Panc1 (cell line): ENCODE measurements around the gene CCDC66. TPM values are rescaled to one million over a fixed set of nuclear protein-coding genes. Genes with fewer than 3 reads are reported as not detected.

Source experiments
- ATAC-seq: fragments of 200-7000 bp; cut with Tn5 transposase; 2 replicates; pipeline ENCODE4 v1.9.1; 2020; ENCODE audit warnings: mild to moderate bottlenecking, moderate library complexity
- BruUV-seq: library from RNA; stranded (reverse); fragments of 400-500 nt; replicated peaks from 2 replicates; lab custom pipeline; 2021; lab: Mats Ljungman, UMichigan
- CTCF ChIA-PET: fragments of 300-600 bp; sonication (Branson Sonifier 250); formaldehyde crosslinking; loops from one replicate; lab custom pipeline; 2022; ENCODE audit warnings: antibody characterized with exemption; lab: Charles Lee
- POLR2A ChIA-PET: fragments of 300-600 bp; sonication (Branson Sonifier 250); formaldehyde crosslinking; loops from one replicate; lab custom pipeline; 2022; ENCODE audit warnings: antibody characterized with exemption; lab: Charles Lee
- DNase-seq: peaks from one replicate; pipeline ENCODE4 v3.0.0-alpha.2; 2010; ENCODE audit warnings: low read depth, low spot score
- H3K27ac ChIP-seq: 2 replicates; pipeline ENCODE4 v1.5.1; 2011; ENCODE audit warnings: mild to moderate bottlenecking, low read length, inconsistent platforms
- H3K27me3 ChIP-seq: fragments of 200-500 bp; sonication (Bioruptor generic); 2 replicates; pipeline ENCODE4 v1.6.0; 2014; ENCODE audit warnings: low read length, inconsistent platforms; ENCODE audit not compliant: control insufficient read depth, insufficient read depth
- H3K36me3 ChIP-seq: fragments of 200-500 bp; sonication (Bioruptor generic); 2 replicates; pipeline ENCODE4 v1.5.1; 2014; ENCODE audit warnings: inconsistent platforms, mild to moderate bottlenecking, low read length, moderate library complexity; ENCODE audit not compliant: control insufficient read depth, insufficient read depth
- H3K4me1 ChIP-seq: 2 replicates; pipeline ENCODE4 v1.5.1; 2011; ENCODE audit warnings: inconsistent platforms, mild to moderate bottlenecking, low read length, moderate library complexity; ENCODE audit not compliant: control insufficient read depth, insufficient read depth
- H3K4me3 ChIP-seq, 2 experiments: 2 replicates each; pipeline ENCODE4 v1.5.1; 2011 to 2012; ENCODE audit warnings: low read depth in 2 of 2, low read length in 2 of 2, mild to moderate bottlenecking in 2 of 2, inconsistent platforms in 1 of 2, moderate library complexity in 1 of 2
- H3K9me3 ChIP-seq: fragments of 200-500 bp; sonication (Bioruptor generic); 2 replicates; pipeline ENCODE4 v1.5.1; 2014; ENCODE audit warnings: low read depth, mild to moderate bottlenecking, inconsistent platforms, low read length, moderate library complexity; ENCODE audit not compliant: control insufficient read depth, insufficient read depth
- POLR2AphosphoS5 ChIP-seq: IDR thresholded peaks from 2 replicates; pipeline ENCODE4 v1.6.1; 2012; ENCODE audit warnings: mild to moderate bottlenecking, low read depth, low read length, moderate library complexity
- SIN3A ChIP-seq: IDR thresholded peaks from 2 replicates; pipeline ENCODE4 v1.6.1; 2012; ENCODE audit warnings: low read depth, mild to moderate bottlenecking, low read length, moderate library complexity, borderline replicate concordance; ENCODE audit not compliant: insufficient read depth
- TCF7L2 ChIP-seq: IDR thresholded peaks from 2 replicates; pipeline ENCODE4 v1.6.1; 2011; ENCODE audit warnings: mild to moderate bottlenecking, low read depth, low read length, inconsistent platforms
- in situ Hi-C: cut with HindIII; loops from 2 replicates; pipeline ENCODE4 v1.10.0; 2016; ENCODE audit warnings: low sequenced_read_pairs, low pct_unique_long_range_greater_than_20kb
- intact Hi-C: fragments of 100-400 bp; cut with micrococcal nuclease; formaldehyde crosslinking; loops from one replicate; pipeline ENCODE4 v1.10.0; 2022; ENCODE audit not compliant: unreplicated experiment
- total RNA-seq: library from RNA; stranded (reverse); gene quantifications from one replicate; pipeline ENCODE4 v1.2.1, GENCODE V29; 2021; ENCODE audit not compliant: unreplicated experiment
- TF ChIP-seq, protein P1 (sequence below): fragments of 450-650 bp; IDR thresholded peaks from 2 replicates; pipeline ENCODE4 v1.5.1; 2017; ENCODE audit warnings: mild to moderate bottlenecking
- TF ChIP-seq, protein P2 (sequence below), 2 experiments: IDR thresholded peaks; 2 replicates each; pipeline ENCODE4 v1.6.1; 2011 to 2012; ENCODE audit warnings: low read depth in 2 of 2, control low read depth in 1 of 2, low read length in 1 of 2, mild to moderate bottlenecking in 1 of 2, moderate library complexity in 1 of 2; ENCODE audit not compliant: insufficient read depth in 1 of 2

Gene CCDC66
- total RNA-seq, 1 experiment from 2014 or later = 11.1 TPM

DNA sequence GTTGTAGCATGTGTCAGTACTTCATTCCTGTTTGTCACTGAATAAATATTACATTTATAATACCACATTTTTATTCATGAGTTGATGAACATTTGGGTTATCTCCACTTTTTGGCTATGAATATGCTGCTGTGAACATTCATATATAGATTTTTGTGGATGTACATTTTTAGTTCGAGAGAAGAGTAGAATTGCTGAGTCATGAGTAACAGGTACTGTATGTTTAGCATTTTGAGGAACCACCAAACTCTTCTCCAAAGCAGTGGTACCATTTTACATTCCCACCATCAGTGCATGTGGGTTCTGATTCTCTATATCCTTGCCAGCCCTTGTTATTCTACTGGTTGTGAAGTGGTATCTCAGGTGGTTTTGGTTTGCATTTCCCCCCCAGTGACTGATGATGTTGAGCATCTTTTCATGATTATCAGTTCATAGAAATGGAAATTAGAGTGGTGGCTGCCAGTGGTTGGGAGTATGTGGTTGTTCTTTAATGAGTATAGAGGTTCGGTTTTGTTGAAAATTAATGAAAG lies 59.6 kb downstream of the CCDC66 start:
- H3K27ac ChIP-seq = no peak overlapping the region
- ChIA-PET CTCF (no interaction called here), POLR2A (no interaction called here)
- no peak overlapping the region for H3K4me3 ChIP-seq
- DNase-seq = no peak
- ATAC-seq = no peak
- no peaks in the 10 kb centered on the region for H3K4me1 ChIP-seq
- intact Hi-C loops = no loop called here
- peaks cover 13% of the 10 kb centered on the region; the same call in 1 of the 2 replicates for H3K36me3 ChIP-seq
- no peaks in the 10 kb centered on the region for H3K9me3 ChIP-seq
- H3K27me3 ChIP-seq = no peaks in the 10 kb centered on the region
- in situ Hi-C loops = no loop called here
- TF ChIP-seq SIN3A (no peak), TCF7L2 (no peak), POLR2AphosphoS5 (no peak)
- TF ChIP-seq, protein P1, sequence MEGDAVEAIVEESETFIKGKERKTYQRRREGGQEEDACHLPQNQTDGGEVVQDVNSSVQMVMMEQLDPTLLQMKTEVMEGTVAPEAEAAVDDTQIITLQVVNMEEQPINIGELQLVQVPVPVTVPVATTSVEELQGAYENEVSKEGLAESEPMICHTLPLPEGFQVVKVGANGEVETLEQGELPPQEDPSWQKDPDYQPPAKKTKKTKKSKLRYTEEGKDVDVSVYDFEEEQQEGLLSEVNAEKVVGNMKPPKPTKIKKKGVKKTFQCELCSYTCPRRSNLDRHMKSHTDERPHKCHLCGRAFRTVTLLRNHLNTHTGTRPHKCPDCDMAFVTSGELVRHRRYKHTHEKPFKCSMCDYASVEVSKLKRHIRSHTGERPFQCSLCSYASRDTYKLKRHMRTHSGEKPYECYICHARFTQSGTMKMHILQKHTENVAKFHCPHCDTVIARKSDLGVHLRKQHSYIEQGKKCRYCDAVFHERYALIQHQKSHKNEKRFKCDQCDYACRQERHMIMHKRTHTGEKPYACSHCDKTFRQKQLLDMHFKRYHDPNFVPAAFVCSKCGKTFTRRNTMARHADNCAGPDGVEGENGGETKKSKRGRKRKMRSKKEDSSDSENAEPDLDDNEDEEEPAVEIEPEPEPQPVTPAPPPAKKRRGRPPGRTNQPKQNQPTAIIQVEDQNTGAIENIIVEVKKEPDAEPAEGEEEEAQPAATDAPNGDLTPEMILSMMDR = no peak
- TF ChIP-seq, protein P2, sequence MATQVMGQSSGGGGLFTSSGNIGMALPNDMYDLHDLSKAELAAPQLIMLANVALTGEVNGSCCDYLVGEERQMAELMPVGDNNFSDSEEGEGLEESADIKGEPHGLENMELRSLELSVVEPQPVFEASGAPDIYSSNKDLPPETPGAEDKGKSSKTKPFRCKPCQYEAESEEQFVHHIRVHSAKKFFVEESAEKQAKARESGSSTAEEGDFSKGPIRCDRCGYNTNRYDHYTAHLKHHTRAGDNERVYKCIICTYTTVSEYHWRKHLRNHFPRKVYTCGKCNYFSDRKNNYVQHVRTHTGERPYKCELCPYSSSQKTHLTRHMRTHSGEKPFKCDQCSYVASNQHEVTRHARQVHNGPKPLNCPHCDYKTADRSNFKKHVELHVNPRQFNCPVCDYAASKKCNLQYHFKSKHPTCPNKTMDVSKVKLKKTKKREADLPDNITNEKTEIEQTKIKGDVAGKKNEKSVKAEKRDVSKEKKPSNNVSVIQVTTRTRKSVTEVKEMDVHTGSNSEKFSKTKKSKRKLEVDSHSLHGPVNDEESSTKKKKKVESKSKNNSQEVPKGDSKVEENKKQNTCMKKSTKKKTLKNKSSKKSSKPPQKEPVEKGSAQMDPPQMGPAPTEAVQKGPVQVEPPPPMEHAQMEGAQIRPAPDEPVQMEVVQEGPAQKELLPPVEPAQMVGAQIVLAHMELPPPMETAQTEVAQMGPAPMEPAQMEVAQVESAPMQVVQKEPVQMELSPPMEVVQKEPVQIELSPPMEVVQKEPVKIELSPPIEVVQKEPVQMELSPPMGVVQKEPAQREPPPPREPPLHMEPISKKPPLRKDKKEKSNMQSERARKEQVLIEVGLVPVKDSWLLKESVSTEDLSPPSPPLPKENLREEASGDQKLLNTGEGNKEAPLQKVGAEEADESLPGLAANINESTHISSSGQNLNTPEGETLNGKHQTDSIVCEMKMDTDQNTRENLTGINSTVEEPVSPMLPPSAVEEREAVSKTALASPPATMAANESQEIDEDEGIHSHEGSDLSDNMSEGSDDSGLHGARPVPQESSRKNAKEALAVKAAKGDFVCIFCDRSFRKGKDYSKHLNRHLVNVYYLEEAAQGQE (IDR thresholded peaks at IDR 0.05; ENCODE audit: insufficient read depth in 1 of 2, low read depth in 2 of 2, low read length in 1 of 2) = no peak
- BruUV-seq = no TSS peak

DNA sequence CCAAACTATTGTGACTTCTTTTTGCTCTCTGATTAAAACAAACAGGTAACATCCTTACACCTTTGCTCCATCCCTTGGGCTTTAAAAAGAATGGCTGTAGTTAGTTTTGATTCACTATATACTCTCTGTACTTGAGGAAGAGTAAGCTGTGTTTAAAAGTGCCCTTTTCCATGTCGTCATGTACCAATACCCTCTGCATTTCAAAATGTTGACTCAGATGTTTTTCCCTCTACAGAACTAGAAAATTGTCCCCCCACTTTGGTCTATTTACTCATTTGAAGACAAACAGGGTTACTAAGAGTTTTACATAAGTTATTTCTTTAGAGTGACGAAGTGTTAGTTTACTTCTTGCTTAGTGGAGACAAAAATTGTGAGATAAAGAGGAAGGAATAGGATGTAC lies 63.4 kb downstream of the CCDC66 start:
- intact Hi-C loops = no loop called here
- Histone ChIP-seq H3K9me3 (no peaks in the 10 kb centered on the region), H3K4me1 (no peaks in the 10 kb centered on the region), H3K36me3 (peaks cover 39% of the 10 kb centered on the region), H3K4me3 (no peak overlapping the region), H3K27ac (no peak overlapping the region), H3K27me3 (no peaks in the 10 kb centered on the region)
- in situ Hi-C loops = no loop called here
- ChIA-PET CTCF (no interaction called here), POLR2A (no interaction called here)
- TF ChIP-seq SIN3A (no peak), TCF7L2 (no peak), POLR2AphosphoS5 (no peak)
- TF ChIP-seq, protein P1 = no peak
- TF ChIP-seq, protein P2 (IDR thresholded peaks at IDR 0.05; ENCODE audit: insufficient read depth in 1 of 2, low read depth in 2 of 2, low read length in 1 of 2) = no peak
- no peak for ATAC-seq
- no TSS peak for BruUV-seq
- no peak for DNase-seq
